ENCODE results near the gene PCBP3.
"Not testable (repeated sequence)": the region's sequence is repeated elsewhere in the genome, so short reads cannot be mapped to it uniquely, and the experiment has no call there.

Gene PCBP3

GRCh38 chr21:45974073-45975019, 330.8 kb downstream of the PCBP3 start:
- DNase-seq (ENCODE audit: low read depth in 4 of 4, low spot score in 1 of 4), result no peak

GRCh38 chr21:45975020-45975666, 331.6 kb downstream of the PCBP3 start:
- no peak for DNase-seq (ENCODE audit: low read depth in 4 of 4, low spot score in 1 of 4)

- not testable (repeated sequence) for DNase-seq (ENCODE audit: low read depth in 4 of 4, low spot score in 1 of 4)
Measured at GRCh38 chr21:45975667-45976409, 332.3 kb downstream of the PCBP3 start.

GRCh38 chr21:45976701-45977311, 333.3 kb downstream of the PCBP3 start:
- no peak for DNase-seq (ENCODE audit: low read depth in 4 of 4, low spot score in 1 of 4)

- no peak for DNase-seq (ENCODE audit: low read depth in 4 of 4, low spot score in 1 of 4)
Measured at GRCh38 chr21:45977396-45977795, 333.9 kb downstream of the PCBP3 start.

- no peak for DNase-seq (ENCODE audit: low read depth in 4 of 4, low spot score in 1 of 4)
Measured at GRCh38 chr21:45979141-45979631, 335.7 kb downstream of the PCBP3 start.

GRCh38 chr21:45979651-45980050, 336.1 kb downstream of the PCBP3 start:
- DNase-seq (ENCODE audit: low read depth in 4 of 4, low spot score in 1 of 4), result no peak

- DNase-seq (ENCODE audit: low read depth in 4 of 4, low spot score in 1 of 4), result no peak
Measured at GRCh38 chr21:45980271-45980670, 336.7 kb downstream of the PCBP3 start.

GRCh38 chr21:45980697-45981096, 337.2 kb downstream of the PCBP3 start:
- DNase-seq (ENCODE audit: low read depth in 4 of 4, low spot score in 1 of 4), result no peak

- peak in 2 of 4 experiments; percentile 17 to 21 for DNase-seq (ENCODE audit: low read depth in 4 of 4, low spot score in 1 of 4)
Measured at GRCh38 chr21:45981151-45982091, 337.9 kb downstream of the PCBP3 start, which contains the start of gene COL6A1. Gene COL6A1 (plus strand): TSS chr21:45981770. CDS start chr21:45981851, 81 bp downstream.

- no peak for DNase-seq (ENCODE audit: low read depth in 4 of 4, low spot score in 1 of 4)
Measured at GRCh38 chr21:45982092-45982757, 338.7 kb downstream of the PCBP3 start.

GRCh38 chr21:45982758-45983648, 339.5 kb downstream of the PCBP3 start:
- no peak for DNase-seq (ENCODE audit: low read depth in 4 of 4, low spot score in 1 of 4)

GRCh38 chr21:45983649-45983965, 340.1 kb downstream of the PCBP3 start:
- no peak for DNase-seq (ENCODE audit: low read depth in 4 of 4, low spot score in 1 of 4)

GRCh38 chr21:45983981-45984551, 340.5 kb downstream of the PCBP3 start:
- no peak for DNase-seq (ENCODE audit: low read depth in 4 of 4, low spot score in 1 of 4)

- no peak for DNase-seq (ENCODE audit: low read depth in 4 of 4, low spot score in 1 of 4)
Measured at GRCh38 chr21:45984584-45985095, 341.1 kb downstream of the PCBP3 start.

- no peak for DNase-seq (ENCODE audit: low read depth in 4 of 4, low spot score in 1 of 4)
Measured at GRCh38 chr21:45985471-45986315, 342.2 kb downstream of the PCBP3 start.
